ENCODE measurements around the gene PCDHGA11. TPM values are rescaled to one million over a fixed set of nuclear protein-coding genes. Genes with fewer than 3 reads are reported as not detected.
"Not testable (repeated sequence)": the region's sequence is repeated elsewhere in the genome, so short reads cannot be mapped to it uniquely, and the experiment has no call there.

The PCDHGA11 gene
- total and polyA plus RNA-seq, 8 donors = 0.23 to 2.6 (median 1.4) TPM

- FAIRE-seq = no peak
Measured at GRCh38 chr5:141382469-141383294, 38.2 kb upstream of the PCDHGA11 start, which contains the start of gene PCDHGA7. Gene PCDHGA7 (plus strand): TSS chr5:141382742. CDS start chr5:141382900, 158 bp downstream.

GRCh38 chr5:141383345-141383744 lies 37.5 kb upstream of the PCDHGA11 start:
- no peak for DNase-seq
- Histone ChIP-seq H3K4me3 (peak overlapping the region in 2 of 4 donors; percentile 8 to 17), H3K4me1 (no peaks in the 10 kb centered on the region), H3K27ac (no peak overlapping the region), H3K9me3 (peaks cover 0 to 21% (median 0%) of the 10 kb centered on the region in 4 donors), H3K27me3 (no peaks in the 10 kb centered on the region), H3K36me3 (no peaks in the 10 kb centered on the region)
- intact Hi-C loops (cut with DNase I) = loop anchor here in 1 of 3 donors (10.0 kb wide), 1 partner anchor 229 kb away; the partner anchor contains the start of gene PCDHB6
- no peak for FAIRE-seq
- WGBS, 2 donors = 24 to 33% methylated on average over 21 of the region's 21 CpGs
- TF ChIP-seq CTCF (IDR thresholded peaks at IDR 0.05) = no peak
- ATAC-seq = no peak

More at GRCh38 chr5:141382469-141383294, 38.2 kb upstream of the PCDHGA11 start, which contains the start of gene PCDHGA7:
- TF ChIP-seq CTCF (IDR thresholded peaks at IDR 0.05) = no peak
- no peaks in the 10 kb centered on the region for H3K4me1 ChIP-seq
- 11 to 14% methylated on average over 37 of the region's 37 CpGs for WGBS, 2 donors
- peaks cover 0 to 20% (median 0%) of the 10 kb centered on the region in 4 donors for H3K9me3 ChIP-seq
- no peaks in the 10 kb centered on the region for H3K27me3 ChIP-seq
- H3K4me3 ChIP-seq = peak within 1 kb of the TSS in 2 of 4 donors; percentile 8 to 17
- H3K36me3 ChIP-seq = no peaks in the 10 kb centered on the region
- DNase-seq = no peak
- H3K27ac ChIP-seq = no peak within 1 kb of the TSS
- intact Hi-C loops (cut with DNase I) = loop anchor here in 1 of 3 donors (10.0 kb wide), 1 partner anchor 228 kb away; the partner anchor contains the start of gene PCDHB6
- ATAC-seq = peak in 1 of 4 donors; percentile 49

GRCh38 chr5:141384471-141385267 lies 36.2 kb upstream of the PCDHGA11 start:
- Histone ChIP-seq H3K27ac (no peak overlapping the region), H3K4me3 (no peak overlapping the region), H3K9me3 (peaks cover 0 to 35% (median under 1%) of the 10 kb centered on the region in 4 donors), H3K36me3 (no peaks in the 10 kb centered on the region), H3K4me1 (no peaks in the 10 kb centered on the region), H3K27me3 (no peaks in the 10 kb centered on the region)
- 36 to 44% methylated on average over 39 to 43 of the region's 43 CpGs for WGBS, 2 donors
- DNase-seq (no peak), FAIRE-seq (no peak), ATAC-seq (no peak)
- TF ChIP-seq CTCF (IDR thresholded peaks at IDR 0.05) = no peak
- intact Hi-C loops (cut with DNase I) = loop anchor here in 1 of 3 donors (10.0 kb wide), 1 partner anchor 230 kb away; the partner anchor contains the start of gene PCDHB6

- not testable (repeated sequence) for H3K27me3 ChIP-seq, FAIRE-seq, H3K27ac ChIP-seq, DNase-seq, H3K36me3 ChIP-seq, H3K4me1 ChIP-seq
- ATAC-seq = peak; percentile 60 to 94 (median 82)
- WGBS, 2 donors = 6 to 10% methylated on average over 17 to 21 of the region's 40 CpGs
- Histone ChIP-seq H3K4me3 (peak within 1 kb of the TSS in 1 of 4 donors; percentile 7), H3K9me3 (peaks cover 0 to 34% (median 2%) of the 10 kb centered on the region in 4 donors)
- intact Hi-C loops (cut with DNase I) = loop anchor here in 1 of 3 donors (10.0 kb wide), 1 partner anchor 233 kb away; the partner anchor contains the start of gene PCDHB6
Measured at GRCh38 chr5:141387557-141388311, 33.1 kb upstream of the PCDHGA11 start, which contains the start of gene PCDHGB4. Gene PCDHGB4 (plus strand): TSS chr5:141387698. CDS start chr5:141387885, 187 bp downstream.
